SU-DHL-6 (cell line): ENCODE results near the gene MESD.

Experiments
- H2AFZ ChIP-seq: fragments of 200-600 bp; sonication (generic); 2 replicates; pipeline ENCODE4 v1.6.1; 2014; ENCODE audit warnings: low read depth, mild to moderate bottlenecking, moderate library complexity, mixed read lengths, antibody characterized with exemption, low read length; ENCODE audit not compliant: severe bottlenecking
- H3F3A ChIP-seq: fragments of 200-600 bp; shearing (Covaris generic); 2 replicates; pipeline ENCODE4 v1.6.0; 2016; ENCODE audit warnings: antibody characterized with exemption, mild to moderate bottlenecking; ENCODE audit not compliant: insufficient read depth
- H3K27ac ChIP-seq: fragments of 200-600 bp; sonication (generic); 2 replicates; pipeline ENCODE4 v1.5.1; 2016; ENCODE audit warnings: low read depth, mild to moderate bottlenecking, low read length, moderate library complexity, mixed read lengths
- H3K27me3 ChIP-seq: fragments of 200-600 bp; sonication (generic), shearing (Covaris generic); 2 replicates; pipeline ENCODE4 v1.6.0; 2014; ENCODE audit warnings: mild to moderate bottlenecking, low read length
- H3K36me3 ChIP-seq: fragments of 200-600 bp; sonication (generic); 2 replicates; pipeline ENCODE4 v1.6.1; 2014; ENCODE audit warnings: mild to moderate bottlenecking, low read length, mixed read lengths
- H3K4me2 ChIP-seq: fragments of 300-600, 200-600 bp; shearing (Covaris generic), sonication (generic); 2 replicates; pipeline ENCODE4 v1.6.0; 2014; ENCODE audit warnings: low read length, low read depth, mild to moderate bottlenecking; ENCODE audit not compliant: poor library complexity, severe bottlenecking
- H3K4me3 ChIP-seq: fragments of 200-600 bp; sonication (generic); 2 replicates; pipeline ENCODE4 v1.5.1; 2014; ENCODE audit warnings: antibody characterized with exemption, low read length, mild to moderate bottlenecking, mixed read lengths; ENCODE audit not compliant: insufficient read depth, poor library complexity, severe bottlenecking
- H3K79me2 ChIP-seq: fragments of 200-600 bp; sonication (generic); 2 replicates; pipeline ENCODE4 v1.6.1; 2014; ENCODE audit warnings: mild to moderate bottlenecking, low read length, moderate library complexity; ENCODE audit not compliant: insufficient read depth
- H3K9ac ChIP-seq: fragments of 200-600 bp; sonication (generic); 2 replicates; pipeline ENCODE4 v1.7.0; 2014; ENCODE audit warnings: mild to moderate bottlenecking, low read length
- H3K9me2 ChIP-seq: fragments of 200-600 bp; sonication (generic); replicated peaks from 2 replicates; pipeline ENCODE4 v1.6.1; 2014; ENCODE audit warnings: low read length; ENCODE audit not compliant: insufficient read depth
- H3K9me3 ChIP-seq: fragments of 200-600 bp; sonication (generic); 2 replicates; pipeline ENCODE4 v1.6.1; 2014; ENCODE audit warnings: low read length, mixed read lengths; ENCODE audit not compliant: insufficient read depth
- H4K20me1 ChIP-seq: fragments of 200-600 bp; sonication (generic); 2 replicates; pipeline ENCODE4 v1.6.1; 2014; ENCODE audit warnings: low read depth, mild to moderate bottlenecking, antibody characterized with exemption, low read length, moderate library complexity, mixed read lengths
- EZH2phosphoT487 ChIP-seq: fragments of 200-600 bp; sonication (generic), shearing (Covaris generic); conservative IDR thresholded peaks from 2 replicates; pipeline ENCODE4 v1.6.1; 2018; ENCODE audit warnings: mild to moderate bottlenecking, antibody characterized with exemption, low read length, moderate library complexity, mixed read lengths
- TF ChIP-seq, protein P1 (sequence below): fragments of 200-600 bp; sonication (generic); IDR thresholded peaks from one replicate; pipeline ENCODE4 v1.5.1; 2017; ENCODE audit warnings: antibody characterized with exemption, mild to moderate bottlenecking, low read length, moderate library complexity; ENCODE audit not compliant: insufficient read depth, poor library complexity, severe bottlenecking

MESD gene

DNA sequence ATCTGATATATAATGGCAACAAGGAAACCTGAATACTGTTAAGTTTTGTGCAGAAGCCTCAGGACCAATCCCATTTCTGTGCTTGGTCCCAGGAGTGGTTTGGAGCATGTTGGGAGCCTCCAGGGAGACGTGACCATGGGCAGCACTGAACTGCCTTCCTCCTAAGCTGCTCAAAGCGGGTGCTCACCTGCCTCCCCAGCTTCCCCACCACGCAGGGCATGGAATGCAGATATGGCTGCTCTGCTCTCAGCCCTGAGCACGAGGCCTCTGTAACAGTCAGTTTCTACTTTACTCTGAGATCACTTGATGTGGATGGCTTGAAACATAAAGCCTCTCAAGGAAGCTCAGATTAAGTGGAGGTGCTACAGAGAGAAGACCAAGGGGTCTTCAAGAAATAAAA lies 49.3 kb downstream of the MESD start:
- H3K27ac ChIP-seq = no peak overlapping the region
- no peak overlapping the region for H2AFZ ChIP-seq
- no peaks in the 10 kb centered on the region for H3K9me3 ChIP-seq
- TF ChIP-seq, protein P1, sequence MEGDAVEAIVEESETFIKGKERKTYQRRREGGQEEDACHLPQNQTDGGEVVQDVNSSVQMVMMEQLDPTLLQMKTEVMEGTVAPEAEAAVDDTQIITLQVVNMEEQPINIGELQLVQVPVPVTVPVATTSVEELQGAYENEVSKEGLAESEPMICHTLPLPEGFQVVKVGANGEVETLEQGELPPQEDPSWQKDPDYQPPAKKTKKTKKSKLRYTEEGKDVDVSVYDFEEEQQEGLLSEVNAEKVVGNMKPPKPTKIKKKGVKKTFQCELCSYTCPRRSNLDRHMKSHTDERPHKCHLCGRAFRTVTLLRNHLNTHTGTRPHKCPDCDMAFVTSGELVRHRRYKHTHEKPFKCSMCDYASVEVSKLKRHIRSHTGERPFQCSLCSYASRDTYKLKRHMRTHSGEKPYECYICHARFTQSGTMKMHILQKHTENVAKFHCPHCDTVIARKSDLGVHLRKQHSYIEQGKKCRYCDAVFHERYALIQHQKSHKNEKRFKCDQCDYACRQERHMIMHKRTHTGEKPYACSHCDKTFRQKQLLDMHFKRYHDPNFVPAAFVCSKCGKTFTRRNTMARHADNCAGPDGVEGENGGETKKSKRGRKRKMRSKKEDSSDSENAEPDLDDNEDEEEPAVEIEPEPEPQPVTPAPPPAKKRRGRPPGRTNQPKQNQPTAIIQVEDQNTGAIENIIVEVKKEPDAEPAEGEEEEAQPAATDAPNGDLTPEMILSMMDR = no peak
- no peak for TF ChIP-seq EZH2phosphoT487
- no peaks in the 10 kb centered on the region for H3K36me3 ChIP-seq
- no peaks in the 10 kb centered on the region for H4K20me1 ChIP-seq
- H3F3A ChIP-seq = no peaks in the 10 kb centered on the region
- H3K4me2 ChIP-seq = no peak overlapping the region
- no peaks in the 10 kb centered on the region for H3K9me2 ChIP-seq
- no peak overlapping the region for H3K4me3 ChIP-seq
- H3K27me3 ChIP-seq = no peaks in the 10 kb centered on the region
- H3K9ac ChIP-seq = no peak overlapping the region
- no peaks in the 10 kb centered on the region for H3K79me2 ChIP-seq

DNA sequence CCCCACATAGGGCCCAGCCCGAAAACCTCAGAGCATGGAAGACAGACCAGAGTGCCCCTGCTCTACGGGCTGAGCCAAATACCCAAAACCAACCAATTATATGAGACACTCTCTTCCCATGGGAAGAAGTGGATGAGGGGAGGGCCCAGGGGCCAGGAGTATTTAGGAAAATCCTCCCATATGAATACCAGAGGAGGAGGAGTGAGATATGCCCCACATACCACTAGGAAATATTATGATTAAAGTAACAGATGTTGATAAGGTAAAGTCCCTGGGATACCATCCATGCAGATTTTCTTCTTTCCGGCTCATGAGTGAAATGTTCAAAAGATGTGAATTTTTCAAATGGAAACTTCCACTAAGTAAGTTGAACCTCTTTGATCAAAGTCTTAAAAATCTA lies 50.4 kb downstream of the MESD start:
- Histone ChIP-seq H3K36me3 (no peaks in the 10 kb centered on the region), H2AFZ (no peak overlapping the region), H3F3A (no peaks in the 10 kb centered on the region), H3K27ac (no peak overlapping the region), H3K9ac (no peak overlapping the region), H4K20me1 (no peaks in the 10 kb centered on the region), H3K27me3 (no peaks in the 10 kb centered on the region), H3K9me3 (no peaks in the 10 kb centered on the region), H3K4me3 (no peak overlapping the region), H3K79me2 (no peaks in the 10 kb centered on the region), H3K4me2 (no peak overlapping the region), H3K9me2 (no peaks in the 10 kb centered on the region)
- TF ChIP-seq EZH2phosphoT487 = no peak
- TF ChIP-seq, protein P1 = no peak

DNA sequence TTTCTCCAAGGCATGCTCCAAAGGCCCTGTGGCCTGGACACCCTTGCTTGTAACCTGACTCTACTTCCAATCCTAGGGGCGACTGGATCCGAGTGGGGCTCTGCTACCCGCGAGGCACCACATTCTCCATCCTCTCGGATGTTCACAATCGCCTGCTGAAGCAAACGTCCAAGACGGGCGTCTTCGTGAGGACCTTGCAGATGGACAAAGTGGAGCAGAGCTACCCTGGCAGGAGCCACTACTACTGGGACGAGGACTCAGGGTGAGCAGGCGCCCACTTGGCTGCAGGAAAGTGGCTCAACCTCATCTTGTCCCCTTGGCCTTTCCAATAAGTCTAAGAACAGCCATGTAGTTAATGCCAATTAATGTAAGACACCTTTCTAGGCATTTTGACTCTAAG lies 51.9 kb downstream of the MESD start:
- no peaks in the 10 kb centered on the region for H3K9me2 ChIP-seq
- H3K9ac ChIP-seq = no peak overlapping the region
- H3K27me3 ChIP-seq = no peaks in the 10 kb centered on the region
- TF ChIP-seq, protein P1 = no peak
- no peak for TF ChIP-seq EZH2phosphoT487
- H3K27ac ChIP-seq = no peak overlapping the region
- no peaks in the 10 kb centered on the region for H4K20me1 ChIP-seq
- H3K4me3 ChIP-seq = no peak overlapping the region
- no peaks in the 10 kb centered on the region for H3K79me2 ChIP-seq
- H3F3A ChIP-seq = no peaks in the 10 kb centered on the region
- H3K9me3 ChIP-seq = no peaks in the 10 kb centered on the region
- H3K36me3 ChIP-seq = no peaks in the 10 kb centered on the region
- H3K4me2 ChIP-seq = no peak overlapping the region
- H2AFZ ChIP-seq = no peak overlapping the region
